SJCRH30 (cell line): ENCODE data around the gene PLEK2. TPM values are rescaled to one million over a fixed set of nuclear protein-coding genes. Genes with fewer than 3 reads are reported as not detected.
"Not testable (repeated sequence)": the region's sequence is repeated elsewhere in the genome, so short reads cannot be mapped to it uniquely, and the experiment has no call there.

Experiments used
- DNase-seq, 2 experiments: peaks; one replicate each; pipeline ENCODE4 v3.0.0-alpha.2; 2015 to 2020
- H3K27ac ChIP-seq: fragments of 250-450 bp; sonication (Bioruptor Pico); 2 replicates; pipeline ENCODE4 v1.5.1; 2020; ENCODE audit warnings: mild to moderate bottlenecking, moderate library complexity
- H3K27me3 ChIP-seq: fragments of 250-450 bp; sonication (Bioruptor Pico); 2 replicates; pipeline ENCODE4 v1.5.1; 2020; ENCODE audit warnings: mild to moderate bottlenecking, moderate library complexity
- H3K36me3 ChIP-seq: fragments of 250-450 bp; sonication (Bioruptor Pico); 2 replicates; pipeline ENCODE4 v1.5.1; 2020; ENCODE audit warnings: mild to moderate bottlenecking, moderate library complexity
- H3K4me1 ChIP-seq: fragments of 250-450 bp; sonication (Bioruptor Pico); 2 replicates; pipeline ENCODE4 v1.5.1; 2020; ENCODE audit warnings: mild to moderate bottlenecking, moderate library complexity
- H3K4me3 ChIP-seq: fragments of 250-450 bp; sonication (Bioruptor Pico); 2 replicates; pipeline ENCODE4 v1.5.1; 2020; ENCODE audit warnings: mild to moderate bottlenecking, moderate library complexity
- H3K9me3 ChIP-seq: fragments of 250-450 bp; sonication (Bioruptor Pico); replicated peaks from 2 replicates; pipeline ENCODE4 v1.5.1; 2020; ENCODE audit warnings: mild to moderate bottlenecking, moderate library complexity
- total RNA-seq: library from RNA; depleted of rRNA; stranded (reverse); fragments of >200 nt; shearing (Covaris generic); gene quantifications from 2 replicates; pipeline ENCODE4 v1.2.3, GENCODE V29; 2014

PLEK2 gene
- total RNA-seq, 1 experiment from 2014 or later, result not detected

GRCh38 chr14:67371247-67372148 lies 40.5 kb downstream of the PLEK2 start:
- Histone ChIP-seq H3K4me3 (no peak overlapping the region), H3K4me1 (no peaks in the 10 kb centered on the region), H3K27me3 (no peaks in the 10 kb centered on the region), H3K36me3 (peaks cover 84% of the 10 kb centered on the region), H3K27ac (no peak overlapping the region), H3K9me3 (no peaks in the 10 kb centered on the region)
- DNase-seq, result no peak

GRCh38 chr14:67370830-67371229 lies 41.1 kb downstream of the PLEK2 start:
- DNase-seq, result no peak
- H3K4me1 ChIP-seq, result no peaks in the 10 kb centered on the region
- H3K4me3 ChIP-seq, result no peak overlapping the region
- H3K27ac ChIP-seq, result no peak overlapping the region
- H3K27me3 ChIP-seq, result no peaks in the 10 kb centered on the region
- H3K9me3 ChIP-seq, result no peaks in the 10 kb centered on the region
- H3K36me3 ChIP-seq, result peaks cover 84% of the 10 kb centered on the region

GRCh38 chr14:67365476-67365875 lies 46.5 kb downstream of the PLEK2 start:
- Histone ChIP-seq H3K27me3 (no peaks in the 10 kb centered on the region), H3K4me3 (no peak overlapping the region), H3K9me3 (no peaks in the 10 kb centered on the region), H3K36me3 (peaks cover 67% of the 10 kb centered on the region), H3K4me1 (peaks cover 2% of the 10 kb centered on the region; the same call in 1 of the 2 replicates), H3K27ac (no peak overlapping the region)
- no peak for DNase-seq

GRCh38 chr14:67360470-67361206 lies 51.3 kb downstream of the PLEK2 start:
- Histone ChIP-seq H3K4me3 (peak overlapping the region; percentile 78), H3K27ac (peak overlapping the region; percentile 97), H3K9me3 (no peaks in the 10 kb centered on the region), H3K27me3 (no peaks in the 10 kb centered on the region), H3K36me3 (peaks cover 22% of the 10 kb centered on the region), H3K4me1 (peaks cover 6% of the 10 kb centered on the region; the same call in 1 of the 2 replicates)
- DNase-seq, result no peak

- Histone ChIP-seq H3K27ac (peak within 1 kb of the TSS; percentile 97), H3K9me3 (no peaks in the 10 kb centered on the region), H3K4me1 (peaks cover 6% of the 10 kb centered on the region; the same call in 1 of the 2 replicates), H3K4me3 (peak within 1 kb of the TSS; percentile 78), H3K36me3 (peaks cover 15% of the 10 kb centered on the region), H3K27me3 (no peaks in the 10 kb centered on the region)
- DNase-seq, result peak; percentile 99
Measured at GRCh38 chr14:67359775-67360469, 52.0 kb downstream of the PLEK2 start, which contains the start of the genes ATP6V1D and EIF2S1. TSS of gene ATP6V1D (minus strand) at chr14:67359804. CDS start at chr14:67359698, 106 bp downstream. TSS of gene EIF2S1 (plus strand) at chr14:67360328. CDS start at chr14:67364768, 4,440 bp downstream.

- Histone ChIP-seq H3K4me1 (peaks cover 6% of the 10 kb centered on the region; the same call in 1 of the 2 replicates), H3K36me3 (peaks cover 8% of the 10 kb centered on the region), H3K27me3 (no peaks in the 10 kb centered on the region), H3K4me3 (peak overlapping the region; percentile 78), H3K9me3 (no peaks in the 10 kb centered on the region), H3K27ac (peak overlapping the region; percentile 97)
- DNase-seq, result peak; percentile 2 to 35
Measured at GRCh38 chr14:67358924-67359774, 52.8 kb downstream of the PLEK2 start.

GRCh38 chr14:67357969-67358354 lies 54.0 kb downstream of the PLEK2 start:
- no peak for DNase-seq
- no peak overlapping the region for H3K27ac ChIP-seq
- H3K27me3 ChIP-seq, result no peaks in the 10 kb centered on the region
- H3K36me3 ChIP-seq, result peaks cover 8% of the 10 kb centered on the region
- H3K4me1 ChIP-seq, result peaks cover 6% of the 10 kb centered on the region; the same call in 1 of the 2 replicates
- H3K9me3 ChIP-seq, result no peaks in the 10 kb centered on the region
- peak overlapping the region; percentile 78; the same call in 1 of the 2 replicates for H3K4me3 ChIP-seq

- Histone ChIP-seq H3K27ac (no peak overlapping the region), H3K9me3 (no peaks in the 10 kb centered on the region), H3K27me3 (no peaks in the 10 kb centered on the region), H3K4me3 (no peak overlapping the region), H3K36me3 (peaks cover 2% of the 10 kb centered on the region), H3K4me1 (peaks cover 6% of the 10 kb centered on the region; the same call in 1 of the 2 replicates)
- no peak for DNase-seq
Measured at GRCh38 chr14:67357186-67357968, 54.6 kb downstream of the PLEK2 start.

GRCh38 chr14:67352055-67352454 lies 59.9 kb downstream of the PLEK2 start:
- Histone ChIP-seq H3K4me1 (no peaks in the 10 kb centered on the region), H3K4me3 (no peak overlapping the region), H3K9me3 (no peaks in the 10 kb centered on the region), H3K27me3 (no peaks in the 10 kb centered on the region), H3K27ac (no peak overlapping the region), H3K36me3 (peaks cover 24% of the 10 kb centered on the region)
- DNase-seq, result no peak

GRCh38 chr14:67345583-67345982 lies 66.4 kb downstream of the PLEK2 start:
- no peaks in the 10 kb centered on the region for H3K4me1 ChIP-seq
- H3K36me3 ChIP-seq, result peaks cover 46% of the 10 kb centered on the region
- DNase-seq, result no peak

GRCh38 chr14:67343601-67344230 lies 68.2 kb downstream of the PLEK2 start:
- no peak for DNase-seq
- no peaks in the 10 kb centered on the region for H3K4me1 ChIP-seq
- no peak overlapping the region for H3K4me3 ChIP-seq
- H3K27ac ChIP-seq, result no peak overlapping the region
- peaks cover 45% of the 10 kb centered on the region for H3K36me3 ChIP-seq
- H3K9me3 ChIP-seq, result no peaks in the 10 kb centered on the region
- H3K27me3 ChIP-seq, result no peaks in the 10 kb centered on the region

More at GRCh38 chr14:67345583-67345982, 66.4 kb downstream of the PLEK2 start:
- Histone ChIP-seq H3K27ac (no peak overlapping the region), H3K27me3 (no peaks in the 10 kb centered on the region), H3K4me3 (no peak overlapping the region), H3K9me3 (no peaks in the 10 kb centered on the region)

- H3K4me1 ChIP-seq, H3K9me3 ChIP-seq, DNase-seq, H3K27me3 ChIP-seq, H3K4me3 ChIP-seq, H3K27ac ChIP-seq: not testable (repeated sequence)
- H3K36me3 ChIP-seq, result peaks cover 57% of the 10 kb centered on the region
Measured at GRCh38 chr14:67341231-67341630, 70.7 kb downstream of the PLEK2 start.
